Superior temporal gyrus (tissue), 1 donor: ENCODE measurements around the gene RSBN1.
A peak's percentile ranks its signal among the peaks of the same experiment; 100 is the strongest.

Experiments used
- DNase-seq: peaks from one replicate; pipeline ENCODE4 v3.0.0-alpha.2; 2016; ENCODE audit errors: extremely low spot score

Gene RSBN1

DNA sequence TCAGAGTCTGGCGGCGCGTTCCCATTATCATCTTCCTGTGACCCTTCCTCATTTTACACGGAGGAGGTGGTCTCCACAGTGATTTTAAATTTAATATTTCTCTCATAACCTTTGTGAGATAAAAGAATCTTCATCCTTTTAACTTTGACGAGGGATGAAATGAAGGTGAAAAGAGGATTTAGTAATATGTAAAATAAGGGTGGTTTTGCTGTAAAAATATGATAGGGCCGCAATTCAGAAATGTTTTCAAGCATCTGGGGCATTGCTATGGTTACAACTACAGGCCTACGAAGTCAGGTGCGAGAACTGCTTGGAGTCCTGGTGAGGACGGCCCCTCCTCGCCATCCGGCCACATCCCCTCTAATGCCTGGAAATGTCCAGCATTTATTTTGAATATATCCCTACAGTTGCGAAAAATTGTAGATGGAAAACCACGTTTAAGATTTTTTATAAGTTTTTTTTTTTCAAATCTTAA, 422 bp upstream of the RSBN1 start:
- DNase-seq, result no peak

DNA sequence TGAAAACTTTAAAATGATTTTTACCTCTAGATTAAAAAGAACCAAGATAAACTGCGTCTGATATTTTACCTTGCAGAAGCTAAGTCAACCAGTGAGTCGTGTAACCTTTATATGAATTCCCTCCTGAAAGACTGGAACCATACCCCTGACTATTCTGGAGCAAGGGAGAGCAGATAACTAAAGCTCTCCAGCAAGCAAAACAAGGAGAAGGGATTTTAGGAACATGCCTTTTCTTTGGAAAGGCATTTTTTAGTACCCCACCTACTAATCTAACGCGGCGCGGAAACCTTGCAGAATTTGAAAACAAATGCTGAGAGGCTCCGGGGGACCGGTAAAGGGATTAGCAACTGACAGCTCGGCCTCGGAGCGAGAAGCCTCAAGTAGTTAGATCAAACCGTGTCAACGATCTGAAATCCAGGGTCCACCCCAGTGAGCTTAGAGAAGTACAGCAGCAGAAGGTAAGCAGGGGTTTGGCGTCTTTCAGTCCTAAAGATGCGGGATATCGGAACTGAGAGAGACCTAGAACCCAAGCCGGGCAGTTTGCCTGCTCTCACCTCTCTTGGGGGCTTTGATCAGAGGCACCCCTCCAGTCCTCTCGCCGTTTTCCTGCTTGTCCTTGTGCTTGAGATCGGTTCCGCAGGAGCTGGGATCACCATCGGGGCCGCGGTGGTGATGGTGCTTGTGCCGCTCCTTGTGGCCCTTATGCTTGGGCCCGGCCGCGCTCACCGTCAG, 954 bp downstream of the RSBN1 start:
- DNase-seq, result peak; percentile 57

DNA sequence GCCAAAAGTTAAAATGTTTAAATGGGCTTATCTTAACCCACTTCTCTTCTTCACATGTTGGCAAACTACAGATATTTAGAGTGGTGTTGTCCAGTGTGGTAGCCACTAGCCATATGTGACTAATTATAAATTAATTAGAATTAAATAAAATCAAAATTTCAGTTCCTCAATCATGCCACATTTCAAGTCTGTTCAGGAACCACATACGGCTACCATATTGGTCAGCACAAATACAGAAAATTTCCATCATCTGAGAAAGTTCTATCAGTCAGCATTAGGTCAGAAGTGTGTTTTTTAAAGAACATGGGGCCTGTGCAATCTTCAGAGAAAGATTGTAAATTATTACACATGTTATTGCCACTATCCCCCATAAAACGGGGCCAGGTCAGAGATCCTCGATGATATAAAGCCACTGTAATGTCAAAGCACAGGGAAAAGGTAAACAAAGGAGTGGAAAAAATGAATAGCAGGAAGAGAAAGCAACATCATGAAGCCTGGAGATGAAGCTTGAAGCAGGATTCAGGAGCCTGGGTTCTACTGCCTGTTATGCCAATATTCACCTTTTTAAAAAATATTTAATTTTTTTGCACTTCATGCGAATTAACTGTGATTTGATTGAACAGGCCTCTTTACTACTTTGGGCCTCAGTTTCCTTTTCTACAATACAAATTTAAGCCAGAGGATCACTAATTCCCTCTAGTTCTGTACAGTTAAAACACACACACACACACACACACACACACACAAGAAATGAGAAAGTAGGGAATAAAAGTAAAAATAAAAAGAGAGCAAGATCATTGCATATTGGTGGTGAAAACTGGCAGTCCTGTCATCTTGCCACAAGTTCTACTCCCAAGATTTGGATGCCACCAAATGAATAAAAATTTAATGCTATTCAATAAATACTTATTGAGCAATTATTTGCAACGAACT, 2.3 kb downstream of the RSBN1 start:
- no peak for DNase-seq

DNA sequence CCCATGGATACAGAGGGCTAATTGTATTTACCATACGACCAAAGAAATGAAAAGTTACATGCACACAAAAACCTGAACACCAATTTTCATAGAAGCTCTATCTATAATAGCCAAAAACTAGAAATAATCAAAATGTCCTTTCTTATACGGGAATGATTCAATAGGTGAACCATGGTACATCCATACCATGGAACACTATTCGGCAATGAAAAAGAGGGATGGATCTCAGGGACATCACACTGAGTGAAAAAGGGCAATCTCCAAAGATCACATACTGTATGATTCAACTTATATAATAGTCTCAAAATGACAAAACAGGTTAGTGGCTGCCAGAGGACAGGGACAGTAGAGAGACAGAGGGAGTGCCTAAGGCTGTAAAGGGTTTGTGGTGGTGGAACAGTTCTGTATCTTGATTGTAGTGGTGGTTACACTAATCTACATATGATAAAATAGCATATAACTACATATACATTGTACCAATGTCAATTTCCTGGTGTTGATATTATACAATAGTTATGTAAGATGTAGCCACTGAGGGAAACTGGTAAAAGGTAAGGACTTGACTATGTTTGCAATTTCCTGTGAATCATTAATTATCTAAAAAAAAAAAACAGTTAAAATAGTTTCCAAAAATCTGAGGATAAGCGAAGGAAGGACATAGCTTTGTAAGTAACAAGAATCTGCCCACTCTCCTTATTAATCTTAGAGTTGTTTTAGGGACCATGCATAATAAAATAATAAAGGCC, 3.7 kb downstream of the RSBN1 start:
- DNase-seq, result no peak

DNA sequence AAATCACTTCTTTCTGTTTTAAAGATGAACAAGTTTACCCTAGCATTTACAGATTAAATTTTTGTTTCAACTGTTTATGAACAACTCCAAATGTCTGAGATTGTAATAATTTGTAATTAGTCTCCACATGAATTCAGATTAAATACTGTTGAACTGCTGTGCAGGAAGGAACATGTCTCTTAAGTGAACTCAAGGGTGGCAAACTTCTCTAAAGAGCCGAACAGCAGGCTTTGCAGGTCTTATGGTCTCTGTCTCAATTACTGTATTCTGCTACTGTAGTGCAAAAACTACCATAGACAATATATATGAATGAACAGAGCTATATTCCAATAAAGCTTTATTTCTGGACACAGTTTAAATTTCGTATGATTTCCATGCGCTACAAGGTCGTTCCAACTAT, 6.6 kb downstream of the RSBN1 start:
- no peak for DNase-seq

DNA sequence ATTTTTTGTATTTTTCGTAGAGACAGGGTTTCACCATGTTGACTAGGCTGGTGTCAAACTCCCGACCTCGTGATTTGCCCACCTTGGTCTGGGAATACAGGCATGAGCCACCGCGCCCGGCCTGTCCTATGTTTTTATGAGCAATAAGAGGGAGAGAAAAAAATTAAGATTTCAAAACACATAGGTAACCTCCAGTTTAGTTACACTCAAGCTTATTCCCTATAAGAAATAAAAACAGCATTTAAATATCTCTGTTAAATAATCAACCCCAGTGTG, 7.1 kb downstream of the RSBN1 start:
- DNase-seq, result no peak

DNA sequence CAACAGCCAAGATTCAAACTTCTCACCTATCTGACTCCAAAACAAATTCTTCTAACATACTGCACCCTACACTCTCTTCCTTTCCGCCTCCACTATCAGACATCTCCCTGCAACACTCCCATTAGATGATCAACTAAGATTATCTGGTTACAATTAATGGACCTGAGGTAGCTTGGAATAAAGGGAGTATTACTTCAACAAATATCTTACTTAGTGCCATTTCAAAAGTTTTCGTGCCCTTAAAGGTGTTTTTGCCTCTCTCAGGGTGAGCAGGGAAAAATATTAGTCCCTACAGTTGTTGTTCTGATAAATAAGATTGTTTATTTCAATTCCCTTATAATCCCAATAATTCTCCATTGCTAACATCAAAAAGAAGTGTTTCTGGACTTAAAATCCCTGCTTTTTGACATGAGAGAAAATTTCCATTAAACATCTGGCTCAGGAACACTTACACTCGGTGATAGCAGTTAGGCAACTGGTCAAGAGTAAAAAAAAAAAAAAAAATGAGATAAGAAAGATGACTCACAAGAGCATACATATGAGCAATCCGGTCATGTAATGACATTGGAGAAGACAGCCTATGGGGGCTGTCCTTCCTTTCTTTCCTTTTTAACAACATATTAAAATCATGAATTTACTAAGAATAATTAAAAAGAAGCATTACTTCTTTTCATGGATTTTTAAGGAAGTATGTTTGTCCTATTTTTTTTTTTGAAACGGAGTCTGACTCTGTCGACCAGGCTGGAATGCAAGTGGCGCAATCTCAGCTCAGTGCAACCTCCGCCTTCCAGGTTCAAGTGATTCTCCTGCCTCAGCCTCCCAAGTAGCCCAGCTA, 7.6 kb downstream of the RSBN1 start:
- no peak for DNase-seq

DNA sequence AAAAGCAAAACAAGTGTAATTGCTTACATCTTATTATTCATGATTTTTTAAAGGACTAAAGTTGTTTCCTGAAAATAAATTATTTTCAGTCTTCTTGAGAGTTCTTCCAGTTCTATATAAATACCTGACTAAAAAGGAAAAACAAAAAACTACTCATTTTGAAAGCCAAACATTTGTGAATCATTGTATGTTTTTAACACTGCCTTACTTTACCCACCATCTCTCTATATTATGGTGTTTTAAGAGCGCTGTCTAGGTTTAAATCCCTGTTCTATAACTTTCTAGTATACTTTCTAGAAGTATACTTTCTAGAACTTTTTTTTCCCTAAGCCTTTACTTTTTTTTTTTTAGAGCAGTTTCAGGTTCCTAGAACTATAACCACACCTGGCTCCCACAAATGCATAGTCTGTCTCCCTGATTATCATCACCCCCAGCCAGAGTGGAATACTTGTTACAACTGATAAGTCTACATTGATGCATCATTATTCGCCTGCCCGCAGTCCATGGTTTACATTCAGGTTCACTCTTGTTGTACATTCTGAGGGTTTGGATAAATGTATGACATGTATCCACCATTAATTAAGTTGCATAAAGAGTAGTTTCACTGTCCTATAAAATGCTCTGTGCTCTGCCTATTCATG, 9.8 kb downstream of the RSBN1 start:
- no peak for DNase-seq

DNA sequence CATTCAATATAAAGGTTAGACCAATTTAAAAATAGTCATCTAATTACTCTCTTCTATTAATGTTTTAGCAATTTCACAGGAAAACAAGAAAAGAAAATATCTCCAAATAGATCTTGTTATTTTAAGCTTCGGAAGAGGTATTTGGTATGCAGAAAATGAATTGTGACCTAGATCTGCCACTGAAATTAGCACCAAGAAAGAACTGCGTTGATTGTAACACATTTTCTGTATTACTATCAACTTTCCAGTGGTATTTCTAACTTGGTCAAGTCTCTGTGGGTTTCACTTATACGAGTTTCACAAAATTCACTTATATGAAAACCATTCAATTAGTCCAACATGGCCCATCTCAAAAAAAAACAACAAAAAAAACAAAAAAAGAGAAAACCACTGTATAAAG, 11.8 kb downstream of the RSBN1 start:
- DNase-seq, result no peak

DNA sequence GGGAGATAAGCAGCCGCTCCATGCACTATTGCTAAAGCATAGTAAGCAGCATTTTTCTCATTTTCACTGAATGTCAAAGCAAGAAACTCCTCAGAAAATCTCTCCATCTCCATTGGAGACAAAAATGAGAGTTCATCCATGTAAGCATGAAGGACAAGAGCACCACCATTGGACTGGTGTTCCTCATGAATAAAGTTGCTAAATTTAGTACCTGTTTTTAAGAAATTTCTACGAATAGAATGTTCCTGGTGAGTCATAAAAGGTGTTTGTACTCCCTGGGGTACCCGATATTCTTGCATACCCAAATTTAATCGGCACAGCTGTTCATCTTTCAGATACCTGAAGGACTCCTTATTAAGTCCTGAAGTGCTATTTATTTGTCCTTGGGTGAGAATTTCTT, 14.8 kb downstream of the RSBN1 start:
- DNase-seq, result no peak

DNA sequence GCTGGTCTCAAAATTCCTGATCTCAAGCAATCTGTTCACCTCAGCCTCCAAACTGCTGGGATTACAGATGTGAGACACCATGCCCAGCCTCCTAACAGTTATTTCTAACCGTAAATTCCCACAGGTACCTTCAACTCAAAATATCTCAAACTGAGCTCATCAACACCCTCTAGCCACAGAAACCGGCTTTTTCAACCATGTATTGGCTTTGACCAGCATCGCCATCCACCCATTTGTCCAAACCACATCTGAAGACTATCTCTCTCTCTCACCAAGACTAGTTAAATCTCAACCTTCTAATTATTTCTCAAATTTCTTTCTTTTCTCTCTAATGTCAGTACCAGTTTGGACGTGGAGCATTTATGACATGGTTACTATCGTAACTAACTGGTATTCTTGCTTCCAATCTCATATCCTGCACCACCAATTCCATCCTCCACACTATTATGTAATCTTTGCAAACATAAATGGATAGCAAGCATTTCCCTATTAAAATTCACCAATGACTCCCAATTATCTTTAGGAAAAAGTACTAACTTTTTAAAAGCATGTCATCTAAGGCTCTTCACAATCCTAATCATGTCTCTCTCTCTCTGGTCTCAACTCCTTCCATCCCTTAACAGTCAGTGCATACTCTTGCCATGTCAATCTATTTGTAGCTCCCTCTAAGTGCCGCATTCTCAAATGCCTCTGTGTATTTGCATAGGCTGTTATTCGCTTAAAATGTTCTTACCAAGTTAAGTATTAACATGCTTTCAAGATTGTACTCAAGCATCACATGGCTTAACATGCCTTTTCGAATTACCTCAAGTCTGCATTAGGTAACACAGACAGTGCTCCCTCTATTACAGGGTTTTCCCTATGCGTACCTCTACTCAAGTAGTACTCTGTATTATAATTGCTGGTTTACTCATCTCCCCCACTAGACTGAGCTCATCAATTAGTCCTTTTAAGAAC, 18.1 kb downstream of the RSBN1 start:
- DNase-seq, result no peak

DNA sequence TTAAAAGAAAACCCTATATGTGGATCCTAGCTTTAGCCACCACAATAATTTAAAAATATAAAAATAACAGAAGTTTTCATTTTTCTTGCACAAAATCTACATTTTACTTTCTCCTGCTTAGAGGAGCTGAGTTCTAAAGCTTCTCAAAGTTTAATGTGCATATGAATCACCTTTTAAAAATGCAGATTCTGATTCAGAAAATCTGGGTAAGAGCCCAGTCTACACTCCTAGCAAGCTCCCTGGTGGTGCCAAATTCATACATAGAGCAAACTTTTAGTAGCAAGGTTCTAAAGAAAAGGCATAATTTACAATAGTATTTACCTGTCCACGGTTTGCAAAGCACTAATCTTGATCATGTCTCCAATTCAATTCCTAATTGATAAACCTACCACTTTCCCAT, 19.3 kb downstream of the RSBN1 start:
- no peak for DNase-seq

DNA sequence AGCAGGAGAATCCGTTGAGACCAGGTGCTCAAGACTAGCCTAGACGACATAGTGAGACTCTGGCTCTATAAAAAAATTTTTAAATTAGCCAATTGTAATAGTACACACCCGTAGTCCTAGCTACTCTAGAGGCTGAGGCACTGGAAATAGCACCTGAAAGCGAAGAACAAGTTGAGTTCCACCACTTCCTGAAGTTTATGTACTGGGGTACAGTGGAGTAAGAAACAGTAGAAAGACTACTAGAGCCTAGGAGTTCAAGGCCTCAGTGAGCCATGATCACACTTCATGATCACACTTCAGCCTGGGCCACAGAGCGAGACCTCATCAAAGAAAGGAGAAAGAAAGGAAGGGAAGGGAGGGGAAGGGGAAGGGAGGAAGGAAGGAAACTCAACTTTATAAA, 19.8 kb downstream of the RSBN1 start:
- DNase-seq, result no peak

DNA sequence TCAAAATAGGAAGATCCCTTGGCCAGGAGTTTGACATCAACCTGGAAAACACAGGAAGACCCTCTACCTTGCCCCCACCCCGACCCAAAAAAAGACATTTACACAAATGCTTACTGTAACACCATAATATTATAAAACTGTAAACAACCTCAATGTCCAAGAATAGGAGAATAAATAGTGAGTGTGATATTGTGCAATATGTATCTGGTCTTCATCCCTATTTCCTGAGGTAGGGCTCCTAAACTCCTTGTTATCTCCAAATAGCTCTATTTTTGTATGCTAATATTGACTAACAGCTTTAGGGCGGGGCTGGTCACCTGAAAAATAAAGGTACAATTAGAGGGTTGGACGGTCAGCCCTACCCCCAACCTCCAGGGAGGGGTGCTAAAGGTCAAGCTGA, 23.5 kb downstream of the RSBN1 start:
- DNase-seq, result no peak

DNA sequence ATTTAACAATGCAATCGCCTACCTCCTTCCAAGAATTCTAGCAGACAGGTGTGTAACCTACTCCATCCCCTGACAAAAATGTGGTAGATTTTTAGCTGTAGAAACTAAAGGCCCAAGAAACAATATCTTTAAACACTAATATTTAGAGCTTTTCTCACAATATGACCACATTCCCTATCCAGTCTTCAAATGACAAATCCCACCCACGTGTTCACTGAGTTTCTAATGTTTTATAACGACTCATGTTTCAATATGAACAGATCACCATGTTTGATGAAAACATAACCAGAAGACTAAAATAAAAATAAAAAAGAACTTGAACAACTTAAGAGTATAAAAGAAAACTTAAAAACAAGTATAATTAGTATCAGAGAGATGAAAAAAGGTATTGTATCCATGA, 24.6 kb downstream of the RSBN1 start:
- no peak for DNase-seq

DNA sequence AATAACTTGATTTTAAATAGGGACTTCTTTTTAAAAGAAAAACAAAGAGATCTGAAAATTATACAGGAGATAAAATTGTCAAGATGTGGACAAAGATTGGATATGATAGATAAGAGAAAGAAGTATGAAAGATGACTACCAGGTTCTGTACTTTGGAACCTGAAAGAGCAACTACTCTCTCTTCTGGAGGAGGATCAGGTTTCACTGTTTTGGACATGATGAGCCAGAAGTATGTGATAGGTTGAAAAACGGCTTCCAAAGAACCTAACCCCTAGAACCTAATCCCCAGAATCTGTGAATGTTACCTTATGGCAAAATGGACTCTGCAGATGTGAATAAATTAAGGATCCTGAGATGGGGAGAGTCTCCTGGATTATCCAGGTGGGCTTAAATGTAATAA, 26.2 kb downstream of the RSBN1 start:
- DNase-seq, result no peak

DNA sequence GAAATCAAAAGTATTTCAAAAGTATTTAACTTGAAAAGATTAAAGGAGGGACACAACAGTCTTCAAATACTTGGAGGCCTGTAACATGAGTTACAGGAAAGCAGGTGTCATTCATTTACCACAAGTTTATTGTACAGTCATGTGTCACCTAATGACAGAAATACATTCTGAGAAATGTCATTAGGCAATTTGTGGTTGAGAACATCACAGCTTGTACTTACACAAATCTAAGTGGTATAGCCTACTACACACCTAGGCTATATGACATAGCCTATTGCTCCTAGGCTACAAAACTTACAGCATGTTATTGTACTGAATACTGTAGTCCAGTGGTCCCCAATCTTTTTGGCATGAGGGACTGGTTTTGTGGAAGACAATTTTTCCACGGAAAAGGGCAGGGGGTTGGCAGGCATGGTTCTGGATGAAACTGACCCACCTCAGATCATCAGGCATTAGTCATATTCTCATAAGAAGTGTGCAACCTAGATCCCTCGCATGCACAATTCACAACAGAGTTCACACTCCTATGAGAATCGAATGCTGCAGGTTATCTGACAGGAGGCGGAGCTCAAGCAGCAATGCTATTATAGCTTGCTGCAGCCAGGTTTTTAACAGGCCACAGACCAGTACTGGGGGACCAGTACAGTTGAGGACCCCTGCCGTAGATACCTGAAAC, 28.0 kb downstream of the RSBN1 start:
- DNase-seq, result no peak

DNA sequence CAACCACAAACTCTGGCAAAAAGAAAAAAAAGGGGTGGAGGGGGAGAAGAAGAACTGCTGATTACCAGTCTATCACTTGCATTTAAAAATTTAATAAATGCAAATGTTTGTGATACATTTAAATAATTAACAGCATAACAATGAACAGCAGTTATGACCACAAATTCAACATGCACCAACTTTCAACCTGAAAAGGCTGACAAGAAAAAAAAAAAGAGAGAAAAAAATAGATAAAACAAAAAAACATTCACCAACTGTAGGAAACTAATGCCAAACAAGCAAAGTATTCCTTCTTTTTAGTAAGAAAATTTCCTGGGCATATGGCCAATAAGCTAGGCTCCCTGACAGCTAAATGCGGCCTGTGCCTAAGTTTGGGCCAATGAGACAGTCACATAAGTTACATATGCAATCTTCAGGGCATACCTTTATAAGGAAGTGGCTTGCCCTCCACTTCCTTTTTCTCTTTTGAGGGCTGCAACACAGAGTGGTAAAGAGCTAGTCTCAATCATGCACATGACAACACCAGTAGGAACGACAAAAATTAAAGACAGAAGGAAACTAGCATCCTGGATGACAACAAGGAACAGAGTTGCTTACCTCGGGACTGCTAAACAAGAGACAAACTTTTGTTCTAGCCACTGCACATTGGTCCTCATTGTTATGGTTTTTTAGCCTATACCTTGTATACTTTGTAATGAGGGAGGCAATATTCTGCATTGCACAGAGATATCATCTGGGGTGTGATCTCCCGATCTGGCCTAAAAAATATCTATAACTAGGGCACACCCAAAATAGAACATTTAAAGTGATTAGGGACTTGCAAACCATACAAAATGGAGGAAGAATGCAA, 28.8 kb downstream of the RSBN1 start:
- peak; percentile 64 for DNase-seq
